Small intestine (tissue), 7 donors: ENCODE results near the gene RDH13. TPM values are rescaled to one million over a fixed set of nuclear protein-coding genes. Genes with fewer than 3 reads are reported as not detected.

ENCODE experiments used
- DNase-seq, 2 donors: peaks; one replicate each; pipeline versions ENCODE4 v3.0.0 to v3.0.0-alpha.2; 2013
- FAIRE-seq: peaks from 2 replicates; lab custom pipeline; 2012; peaks lifted over from hg19 to GRCh38; lab: Jason Lieb, UNC
- H3K27ac ChIP-seq, 3 donors: one replicate each; pipeline ENCODE4 v1.5.1; 2013; ENCODE audit warnings: low read length in 2 of 3, mild to moderate bottlenecking in 2 of 3, control low read depth in 1 of 3, inconsistent platforms in 1 of 3, low read depth in 1 of 3, moderate library complexity in 1 of 3
- H3K27me3 ChIP-seq, 3 donors: one replicate each; pipeline ENCODE4 v1.6.1; 2013; ENCODE audit warnings: low read length in 3 of 3, inconsistent platforms in 1 of 3; ENCODE audit not compliant: control insufficient read depth in 3 of 3, insufficient read depth in 3 of 3
- H3K36me3 ChIP-seq, 3 donors: one replicate each; pipeline ENCODE4 v1.6.1; 2013; ENCODE audit warnings: low read length in 3 of 3, inconsistent platforms in 1 of 3, low read depth in 1 of 3, mild to moderate bottlenecking in 1 of 3, moderate library complexity in 1 of 3; ENCODE audit not compliant: control insufficient read depth in 3 of 3, insufficient read depth in 2 of 3
- H3K4me1 ChIP-seq, 3 donors: one replicate each; pipeline ENCODE4 v1.6.1; 2013; ENCODE audit warnings: low read length in 2 of 3, inconsistent platforms in 1 of 3, low read depth in 1 of 3, mild to moderate bottlenecking in 1 of 3, moderate library complexity in 1 of 3; ENCODE audit not compliant: control insufficient read depth in 3 of 3, insufficient read depth in 2 of 3
- H3K4me3 ChIP-seq, 3 donors: one replicate each; pipeline ENCODE4 v1.5.1; 2013; ENCODE audit warnings: low read length in 3 of 3, control low read depth in 1 of 3, inconsistent platforms in 1 of 3, low read depth in 1 of 3, mild to moderate bottlenecking in 1 of 3, moderate library complexity in 1 of 3
- H3K9me3 ChIP-seq, 2 donors: one replicate each; pipeline ENCODE4 v1.6.1; 2013; ENCODE audit warnings: low read depth in 1 of 2, low read length in 1 of 2; ENCODE audit not compliant: control insufficient read depth in 2 of 2, insufficient read depth in 1 of 2
- WGBS, 3 donors: extraction: QIAGEN DNeasy Blood & Tissue Kit; methylation state at CpG; one replicate each; pipeline ENCODE4 v1.1.7; 2013; 5-methylcytosine and 5-hydroxymethylcytosine counted together
- polyA plus RNA-seq, 4 donors: library from polyadenylated mRNA; stranded (reverse) in 3 of 4; unstranded in 1 of 4; fragments of 200-250 nt in 3 of 4; fragments of 120-200 nt in 1 of 4; gene quantifications; one replicate each; pipeline versions ENCODE4 v1.2.1 to v1.2.3, GENCODE V29; 2013
- donor health status: healthy with polysubstance abuse.
- donor health status: control.
- donor health status: control.
- donor health status: Bipolar disorder and iron deficiency.
- donor health status: healthy.

RDH13 gene
- polyA plus RNA-seq, 4 donors: 21.3 to 28.4 (median 22.2) TPM

GRCh38 chr19:55075371-55075998 is 12.5 kb upstream of the RDH13 start, which contains the start of gene EPS8L1:
Gene EPS8L1 (plus strand): TSS chr19:55075869. CDS start chr19:55076445, 576 bp downstream.
- no peak for FAIRE-seq
- WGBS, 3 donors: 14 to 30% (median 21%) methylated on average over 18 of the region's 18 CpGs
- H3K4me1 ChIP-seq: peaks cover 0 to 16% (median 5%) of the 10 kb centered on the region in 3 donors
- H3K27ac ChIP-seq: peak within 1 kb of the TSS in 1 of 3 donors; percentile 11
- H3K36me3 ChIP-seq: no peaks in the 10 kb centered on the region
- DNase-seq: peak; percentile 79 to 87
- peak within 1 kb of the TSS in 2 of 3 donors; percentile 10 to 20 for H3K4me3 ChIP-seq
- peaks cover 0 to 10% (median 0%) of the 10 kb centered on the region in 3 donors for H3K27me3 ChIP-seq
- H3K9me3 ChIP-seq: no peaks in the 10 kb centered on the region

GRCh38 chr19:55071913-55072312 is 9.0 kb upstream of the RDH13 start:
- peak overlapping the region in 1 of 3 donors; percentile 14 for H3K27ac ChIP-seq
- FAIRE-seq: no peak
- WGBS, 3 donors: 74 to 91% (median 77%) methylated on average over 8 of the region's 8 CpGs

GRCh38 chr19:55071129-55071502 is 8.2 kb upstream of the RDH13 start:
- DNase-seq: peak; percentile 57 to 84

More at GRCh38 chr19:55071913-55072312, 9.0 kb upstream of the RDH13 start:
- no peak for DNase-seq
- H3K27me3 ChIP-seq: peaks cover 0 to 6% (median 0%) of the 10 kb centered on the region in 3 donors
- no peaks in the 10 kb centered on the region for H3K36me3 ChIP-seq
- no peak overlapping the region for H3K4me3 ChIP-seq
- no peaks in the 10 kb centered on the region for H3K9me3 ChIP-seq
- H3K4me1 ChIP-seq: peaks cover 0 to 11% (median 0%) of the 10 kb centered on the region in 3 donors

GRCh38 chr19:55070466-55071128 is 7.6 kb upstream of the RDH13 start:
- DNase-seq (peak in 1 of 2 donors; percentile 29), FAIRE-seq (no peak)
- Histone ChIP-seq H3K4me3 (no peak overlapping the region), H3K27ac (no peak overlapping the region), H3K27me3 (peaks cover 0 to 6% (median 2%) of the 10 kb centered on the region in 3 donors), H3K9me3 (no peaks in the 10 kb centered on the region), H3K4me1 (peaks cover 0 to 8% (median 0%) of the 10 kb centered on the region in 3 donors), H3K36me3 (no peaks in the 10 kb centered on the region)
- 41 to 72% (median 54%) methylated on average over 9 to 10 of the region's 10 CpGs for WGBS, 3 donors

More at GRCh38 chr19:55071129-55071502, 8.2 kb upstream of the RDH13 start:
- Histone ChIP-seq H3K27ac (no peak overlapping the region), H3K4me3 (no peak overlapping the region), H3K9me3 (no peaks in the 10 kb centered on the region), H3K27me3 (peaks cover 0 to 6% (median 2%) of the 10 kb centered on the region in 3 donors), H3K4me1 (peaks cover 0 to 11% (median 0%) of the 10 kb centered on the region in 3 donors), H3K36me3 (no peaks in the 10 kb centered on the region)
- FAIRE-seq: no peak
- WGBS, 3 donors: 15 to 39% (median 38%) methylated on average over 7 to 8 of the region's 8 CpGs

GRCh38 chr19:55069865-55070197 is 6.9 kb upstream of the RDH13 start:
- peaks cover 0 to 5% (median 0%) of the 10 kb centered on the region in 3 donors for H3K4me1 ChIP-seq
- WGBS, 3 donors: 89 to 97% (median 92%) methylated on average over 2 of the region's 2 CpGs
- peak overlapping the region in 2 of 3 donors; percentile 78 to 93 for H3K27ac ChIP-seq
- no peak overlapping the region for H3K4me3 ChIP-seq
- no peaks in the 10 kb centered on the region for H3K9me3 ChIP-seq
- no peak for DNase-seq
- H3K36me3 ChIP-seq: no peaks in the 10 kb centered on the region
- peaks cover 0 to 6% (median 2%) of the 10 kb centered on the region in 3 donors for H3K27me3 ChIP-seq
- FAIRE-seq: no peak

GRCh38 chr19:55068950-55069864 is 6.3 kb upstream of the RDH13 start:
- H3K9me3 ChIP-seq: no peaks in the 10 kb centered on the region
- H3K4me1 ChIP-seq: peaks cover 0 to 5% (median 0%) of the 10 kb centered on the region in 3 donors
- peak overlapping the region; percentile 33 to 93 (median 78) for H3K27ac ChIP-seq
- no peaks in the 10 kb centered on the region for H3K36me3 ChIP-seq
- H3K27me3 ChIP-seq: peaks cover 0 to 6% (median 2%) of the 10 kb centered on the region in 3 donors
- FAIRE-seq (no peak), DNase-seq (peak; percentile 83 to 88)
- H3K4me3 ChIP-seq: peak overlapping the region in 2 of 3 donors; percentile 18 to 35
- 2 to 4% (median 2%) methylated on average over 26 to 30 of the region's 30 CpGs for WGBS, 3 donors

- Histone ChIP-seq H3K36me3 (no peaks in the 10 kb centered on the region), H3K4me3 (no peak overlapping the region), H3K4me1 (peaks cover 0 to 5% (median 0%) of the 10 kb centered on the region in 3 donors), H3K27ac (no peak overlapping the region), H3K9me3 (no peaks in the 10 kb centered on the region), H3K27me3 (peaks cover 0 to 6% (median 2%) of the 10 kb centered on the region in 3 donors)
- FAIRE-seq: no peak
- 26 to 34% (median 27%) methylated on average over 3 of the region's 3 CpGs for WGBS, 3 donors
- DNase-seq: no peak
Measured at GRCh38 chr19:55067869-55068268, 4.9 kb upstream of the RDH13 start.
